Hepatocyte (in vitro differentiated cells): ENCODE results near the gene ASB15. TPM values are rescaled to one million over a fixed set of nuclear protein-coding genes. Genes with fewer than 3 reads are reported as not detected.

Experiments
- DNase-seq: peaks from one replicate; pipeline ENCODE4 v3.0.0-alpha.2; 2016; ENCODE audit warnings: low spot score
- H2AFZ ChIP-seq: fragments of 200-600 bp; sonication (generic); 2 replicates; pipeline ENCODE4 v1.6.0; 2016; ENCODE audit warnings: antibody characterized with exemption, mild to moderate bottlenecking
- H3K27ac ChIP-seq: fragments of 200-600 bp; sonication (generic); 2 replicates; pipeline ENCODE4 v1.5.1; 2016; ENCODE audit warnings: mild to moderate bottlenecking
- H3K27me3 ChIP-seq: fragments of 200-600 bp; sonication (generic); 2 replicates; pipeline ENCODE4 v1.6.1; 2016
- H3K36me3 ChIP-seq: fragments of 200-600 bp; sonication (generic); replicated peaks from 2 replicates; pipeline ENCODE4 v1.5.1; 2016; ENCODE audit warnings: low read depth; ENCODE audit not compliant: insufficient read depth
- H3K4me1 ChIP-seq: fragments of 200-600 bp; sonication (generic); 2 replicates; pipeline ENCODE4 v1.5.1; 2016; ENCODE audit warnings: mild to moderate bottlenecking, moderate library complexity; ENCODE audit not compliant: insufficient read depth
- H3K4me2 ChIP-seq: fragments of 200-600 bp; sonication (generic); 2 replicates; pipeline ENCODE4 v1.6.0; 2016
- H3K4me3 ChIP-seq: fragments of 200-600 bp; sonication (generic); 2 replicates; pipeline ENCODE4 v1.5.1; 2016; ENCODE audit warnings: mild to moderate bottlenecking
- H3K79me2 ChIP-seq: fragments of 200-600 bp; sonication (generic); 2 replicates; pipeline ENCODE4 v1.6.0; 2017; ENCODE audit warnings: mild to moderate bottlenecking
- H3K9me2 ChIP-seq: fragments of 200-600 bp; sonication (generic); replicated peaks from 2 replicates; pipeline ENCODE4 v1.6.0; 2017; ENCODE audit warnings: mild to moderate bottlenecking; ENCODE audit not compliant: insufficient read depth
- H3K9me3 ChIP-seq: fragments of 200-600 bp; sonication (generic); 2 replicates; pipeline ENCODE4 v1.5.1; 2016; ENCODE audit warnings: low read depth, mild to moderate bottlenecking
- H4K20me1 ChIP-seq: fragments of 200-600 bp; sonication (generic); 2 replicates; pipeline ENCODE4 v1.6.0; 2016; ENCODE audit warnings: mild to moderate bottlenecking; ENCODE audit not compliant: insufficient read depth, poor library complexity, severe bottlenecking
- CTCF ChIP-seq: fragments of 200-600 bp; sonication (generic); IDR thresholded peaks from 2 replicates; pipeline ENCODE4 v1.5.1; 2016; ENCODE audit warnings: antibody characterized with exemption, mild to moderate bottlenecking; ENCODE audit not compliant: poor library complexity
- EZH2 ChIP-seq: fragments of 200-600 bp; sonication (generic); IDR thresholded peaks from 2 replicates; pipeline ENCODE4 v1.6.1; 2016; ENCODE audit warnings: antibody characterized with exemption, mild to moderate bottlenecking, borderline replicate concordance
- EZH2phosphoT487 ChIP-seq: fragments of 200-600 bp; sonication (generic); IDR thresholded peaks from one replicate; pipeline ENCODE4 v1.6.1; 2018; ENCODE audit warnings: antibody characterized with exemption, mild to moderate bottlenecking, low read depth, moderate library complexity; ENCODE audit not compliant: unreplicated experiment, severe bottlenecking
- WGBS: methylation state at CpG from one replicate; pipeline ENCODE4 v1.1.6; 2016; ENCODE audit warnings: low lambda C conversion rate; ENCODE audit errors: missing lambda C conversion rate; 5-methylcytosine and 5-hydroxymethylcytosine counted together
- polyA plus RNA-seq: library from polyadenylated mRNA; unstranded; fragments of >200 nt; fragmentation: Nextera tagmentation; extraction: Ambion mirVana; gene quantifications from 2 replicates; pipeline ENCODE4 v1.2.1, GENCODE V29; 2016
- total RNA-seq: library from RNA; depleted of rRNA; stranded (reverse); fragments of >200 nt; gene quantifications from 2 replicates; pipeline ENCODE4 v1.2.3, GENCODE V29; 2014

The ASB15 gene
- total and polyA plus RNA-seq, 2 experiments from 2014 or later: not detected

GRCh38 chr7:123557016-123557397, 44.6 kb upstream of the ASB15 start:
- Histone ChIP-seq H3K79me2 (peaks cover 46% of the 10 kb centered on the region), H3K4me3 (peak overlapping the region; percentile 60), H2AFZ (peak overlapping the region; percentile 56), H3K9me2 (no peaks in the 10 kb centered on the region), H3K27ac (peak overlapping the region; percentile 90), H3K4me2 (peak overlapping the region; percentile 86), H3K27me3 (no peaks in the 10 kb centered on the region), H3K9me3 (no peaks in the 10 kb centered on the region), H3K36me3 (no peaks in the 10 kb centered on the region), H3K4me1 (peaks cover 10% of the 10 kb centered on the region), H4K20me1 (peaks cover 2% of the 10 kb centered on the region)
- WGBS: 6% methylated on average over 12 of the region's 12 CpGs
- DNase-seq: peak; percentile 22
- TF ChIP-seq EZH2 (no peak), CTCF (no peak), EZH2phosphoT487 (no peak)

GRCh38 chr7:123557398-123558288, 44.0 kb upstream of the ASB15 start, which contains the start of gene NDUFA5:
Gene NDUFA5, minus strand, starts transcription at chr7:123557818. Its CDS starts 23 bp downstream, at chr7:123557795.
- Histone ChIP-seq H3K27me3 (no peaks in the 10 kb centered on the region), H3K9me3 (no peaks in the 10 kb centered on the region), H2AFZ (peak within 1 kb of the TSS; percentile 74), H3K4me2 (peak within 1 kb of the TSS; percentile 86), H3K4me3 (peak within 1 kb of the TSS; percentile 60), H3K9me2 (no peaks in the 10 kb centered on the region), H4K20me1 (no peaks in the 10 kb centered on the region), H3K4me1 (peaks cover 10% of the 10 kb centered on the region), H3K27ac (peak within 1 kb of the TSS; percentile 90), H3K79me2 (peaks cover 42% of the 10 kb centered on the region), H3K36me3 (no peaks in the 10 kb centered on the region)
- peak; percentile 100 for DNase-seq
- TF ChIP-seq CTCF (no peak), EZH2 (no peak)
- WGBS: 4% methylated on average over 40 of the region's 40 CpGs

- Histone ChIP-seq H2AFZ (peak overlapping the region; percentile 74), H4K20me1 (no peaks in the 10 kb centered on the region), H3K4me2 (peak overlapping the region; percentile 69), H3K27me3 (no peaks in the 10 kb centered on the region), H3K9me2 (no peaks in the 10 kb centered on the region), H3K4me1 (peaks cover 10% of the 10 kb centered on the region), H3K79me2 (peaks cover 38% of the 10 kb centered on the region), H3K4me3 (peak overlapping the region; percentile 35), H3K36me3 (no peaks in the 10 kb centered on the region), H3K27ac (peak overlapping the region; percentile 66), H3K9me3 (no peaks in the 10 kb centered on the region)
- DNase-seq: no peak
- TF ChIP-seq CTCF (no peak), EZH2phosphoT487 (no peak), EZH2 (no peak)
- WGBS: 76% methylated on average over 4 of the region's 4 CpGs
These were observed 43.2 kb upstream of the ASB15 start for GRCh38 chr7:123558289-123558874.
